Globus pallidus (tissue), 1 donor: ENCODE results near the gene TIGD4.
"Not testable (repeated sequence)": the region's sequence is repeated elsewhere in the genome, so short reads cannot be mapped to it uniquely, and the experiment has no call there.

ENCODE experiments used
- DNase-seq: peaks from one replicate; pipeline ENCODE4 v3.0.0-alpha.2; 2015; ENCODE audit warnings: low spot score

Gene TIGD4

GRCh38 chr4:152780267-152780778, 793 bp upstream of the TIGD4 start:
- DNase-seq: no peak

- DNase-seq: peak; percentile 49
These were observed 646 bp downstream of the TIGD4 start for GRCh38 chr4:152778656-152779512.

DNA sequence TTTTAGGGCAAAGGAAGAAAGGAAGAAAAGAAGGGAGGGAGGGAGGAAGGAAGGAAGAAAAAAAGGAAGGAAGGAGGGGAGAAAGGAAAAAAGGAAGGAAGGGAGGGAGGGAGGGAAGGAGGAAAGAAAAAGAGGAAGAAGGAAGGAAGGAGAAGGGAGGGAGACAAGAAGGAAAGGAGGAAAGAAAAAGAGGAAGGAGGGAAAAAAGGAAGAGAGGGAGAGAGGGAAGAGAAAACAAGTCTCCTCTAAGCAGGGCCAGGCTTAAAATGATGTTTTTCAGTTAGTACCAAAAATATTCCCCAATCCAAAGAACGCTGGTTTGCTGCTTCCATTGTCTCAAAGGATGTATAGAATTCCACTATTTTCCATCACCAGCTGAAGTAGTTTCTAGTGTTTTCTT, 2.0 kb downstream of the TIGD4 start:
- DNase-seq: no peak

- no peak for DNase-seq
These were observed 3.2 kb downstream of the TIGD4 start for GRCh38 chr4:152776352-152776751.

- no peak for DNase-seq
These were observed 5.6 kb downstream of the TIGD4 start for GRCh38 chr4:152773953-152774352.

DNA sequence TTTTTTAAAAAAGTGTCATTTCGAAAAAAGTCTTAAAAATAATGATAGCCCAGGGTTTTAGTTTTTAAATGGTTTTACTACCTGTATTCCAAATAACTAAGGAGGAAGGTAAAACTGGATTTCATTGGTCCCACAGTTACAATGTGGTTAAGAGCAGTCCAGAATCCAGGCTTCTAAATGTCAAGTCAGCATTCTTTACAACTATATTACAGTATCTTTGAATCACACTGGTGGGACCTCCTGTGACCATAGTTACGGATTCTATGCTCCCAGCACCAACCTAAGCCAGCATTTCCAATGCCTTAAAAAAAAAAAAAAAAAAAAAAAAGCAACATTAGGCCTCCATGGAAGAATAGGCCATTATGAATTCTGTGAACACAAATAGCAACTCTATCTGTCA, 6.2 kb downstream of the TIGD4 start:
- DNase-seq: no peak

- peak; percentile 55 for DNase-seq
These were observed 7.6 kb downstream of the TIGD4 start for GRCh38 chr4:152771741-152772533.

GRCh38 chr4:152765069-152765737, 14.3 kb downstream of the TIGD4 start:
- not testable (repeated sequence) for DNase-seq

DNA sequence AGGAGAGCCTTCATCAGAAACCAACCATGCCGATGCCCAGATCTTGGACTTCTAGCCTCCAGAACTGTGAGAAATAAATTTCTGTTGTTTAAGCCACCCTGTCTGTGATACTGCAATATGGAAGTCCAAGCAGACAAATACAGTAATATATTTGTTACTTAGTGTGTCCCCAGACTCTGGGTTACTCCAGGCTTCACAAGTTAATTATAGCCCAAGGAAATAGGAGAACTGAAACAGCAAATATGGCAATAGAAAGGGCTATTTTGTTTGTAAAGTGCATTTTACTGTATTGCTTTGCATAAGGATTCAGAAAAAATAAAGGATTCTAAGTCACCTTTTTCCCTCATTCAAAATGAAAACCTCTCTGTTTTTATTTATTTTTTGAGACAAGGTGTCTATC, 15.7 kb downstream of the TIGD4 start:
- peak; percentile 16 for DNase-seq

DNA sequence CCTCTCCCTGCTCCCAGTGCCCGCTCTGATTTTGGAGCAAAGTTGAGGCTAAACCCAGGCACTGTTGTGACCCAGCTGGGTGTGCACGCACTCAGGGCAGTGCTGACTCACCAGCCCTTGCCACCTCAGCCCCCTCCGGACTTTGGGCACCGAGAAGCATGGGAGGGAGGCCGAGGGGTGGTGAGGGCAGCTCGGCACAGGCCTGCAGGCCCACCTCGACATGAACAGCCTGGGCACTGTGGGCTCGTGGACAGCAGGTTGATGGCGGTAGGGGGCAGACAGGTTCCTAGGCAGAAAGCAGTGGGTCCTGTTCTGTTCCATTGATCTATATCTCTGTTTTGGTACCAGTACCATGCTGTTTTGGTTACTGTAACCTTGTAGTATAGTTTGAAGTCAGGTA, 30.9 kb downstream of the TIGD4 start:
- DNase-seq: no peak

GRCh38 chr4:152747444-152747843, 32.1 kb downstream of the TIGD4 start:
- DNase-seq: no peak

- DNase-seq: no peak
These were observed 40.7 kb downstream of the TIGD4 start for GRCh38 chr4:152738827-152739226.

DNA sequence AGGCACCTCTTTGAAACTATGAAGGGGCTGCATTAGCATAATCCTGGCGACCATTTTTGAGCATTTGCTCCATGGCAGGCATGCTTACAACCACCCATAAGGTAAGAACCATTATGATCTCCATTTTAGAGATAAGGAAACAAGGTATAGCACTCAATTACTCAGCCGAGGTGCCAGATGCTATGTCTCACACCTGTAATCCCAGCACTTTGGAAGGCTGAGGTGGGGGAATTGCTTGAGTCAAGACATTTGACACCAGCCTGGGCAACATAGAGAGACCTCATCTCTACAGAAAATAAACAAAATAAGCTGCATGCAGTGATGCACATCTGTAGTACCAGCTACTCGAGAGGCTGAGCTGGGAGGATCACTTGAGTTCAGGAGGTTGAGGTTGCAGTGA, 43.6 kb downstream of the TIGD4 start:
- DNase-seq: no peak

DNA sequence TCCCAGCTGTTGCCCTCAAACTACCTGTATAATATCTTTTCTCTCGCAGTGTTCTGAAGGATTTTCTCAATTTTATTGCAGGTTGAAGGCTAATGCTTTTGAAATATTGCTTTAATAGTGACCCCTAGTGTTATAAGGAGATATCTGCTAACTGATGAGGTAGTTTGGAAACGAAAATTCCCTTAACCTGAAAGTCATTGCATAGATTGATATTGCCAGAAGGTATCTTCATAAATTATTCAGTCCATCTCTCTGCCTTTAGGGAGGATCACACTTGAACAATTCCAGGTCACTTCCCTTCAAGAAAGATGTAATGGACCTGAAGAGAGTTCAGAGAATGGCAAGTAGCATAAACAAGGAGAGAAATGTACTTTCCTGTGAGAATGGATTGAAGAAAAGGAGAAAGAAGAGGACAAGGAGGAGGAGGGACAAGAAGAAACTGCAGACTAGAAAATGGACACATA, 44.1 kb downstream of the TIGD4 start:
- no peak for DNase-seq

DNA sequence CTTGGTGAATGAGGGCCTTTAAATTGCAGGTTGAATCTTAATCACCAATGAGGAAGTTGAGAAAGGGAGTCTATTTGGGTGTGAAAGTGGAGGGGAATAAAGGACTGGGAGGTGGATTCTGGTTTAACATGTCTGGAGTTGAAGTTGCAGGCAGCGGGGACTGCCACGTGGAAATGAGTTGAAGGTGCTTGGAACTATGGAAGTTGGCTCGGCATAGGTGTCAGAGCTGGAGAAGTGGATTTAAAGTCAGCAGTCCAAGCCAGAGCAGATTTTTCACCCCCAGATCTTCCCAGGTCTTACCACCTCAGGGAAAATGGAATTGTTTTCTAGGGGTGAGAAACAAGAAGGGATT, 44.9 kb downstream of the TIGD4 start:
- no peak for DNase-seq

DNA sequence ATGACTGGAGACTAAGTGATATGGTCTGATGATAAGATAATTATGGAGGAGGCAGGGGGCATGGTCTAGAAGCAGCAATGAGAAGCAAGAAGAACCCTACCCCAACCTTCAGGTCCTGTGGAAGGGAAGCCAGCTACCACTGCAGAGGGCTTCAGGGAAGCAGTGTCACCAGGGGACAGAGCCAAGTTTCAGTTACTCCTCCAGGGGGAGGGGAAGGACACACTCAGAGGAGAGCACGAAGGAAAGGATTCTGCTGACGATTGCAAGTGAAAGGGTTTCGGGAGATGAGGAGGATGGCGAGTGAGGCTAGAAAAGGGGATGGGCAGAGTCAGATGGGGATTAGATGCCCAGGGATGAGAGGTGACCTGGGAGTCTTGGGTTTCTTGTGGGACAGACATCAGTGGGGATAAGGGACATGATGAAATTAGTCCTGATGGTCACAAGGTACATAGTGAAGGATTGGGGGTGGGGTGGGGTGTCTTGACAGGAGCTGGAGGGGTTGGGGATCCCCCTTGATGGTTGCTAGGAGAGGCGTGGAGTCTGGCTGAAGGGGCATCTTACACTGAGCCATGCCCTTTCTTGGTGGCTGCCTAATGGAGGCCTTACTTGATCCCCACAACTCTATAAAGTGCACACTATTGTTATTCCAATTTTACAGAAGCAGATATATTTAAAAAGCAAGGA, 45.4 kb downstream of the TIGD4 start:
- no peak for DNase-seq

DNA sequence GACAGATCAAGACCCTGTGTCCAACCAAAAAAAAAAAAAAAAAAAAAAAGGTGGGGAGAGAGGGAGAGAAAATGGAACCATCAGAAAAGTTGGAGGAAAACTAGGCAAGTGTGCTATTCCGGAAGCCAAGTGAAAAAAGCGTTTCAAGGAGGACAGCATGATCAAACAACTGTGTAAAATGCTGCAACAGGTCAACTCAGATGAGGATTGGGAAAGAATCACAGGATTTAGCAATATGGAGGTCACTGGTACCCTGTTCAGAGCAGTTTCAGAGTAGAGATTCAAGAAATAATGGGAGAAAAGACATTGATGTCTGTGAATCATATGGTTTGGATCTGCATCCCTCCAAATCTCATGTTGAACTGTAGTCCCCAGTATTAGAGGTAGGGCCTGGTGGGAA, 47.5 kb downstream of the TIGD4 start:
- no peak for DNase-seq

- DNase-seq: no peak
These were observed 50.1 kb downstream of the TIGD4 start for GRCh38 chr4:152729466-152729865.

- DNase-seq: no peak
These were observed 51.2 kb downstream of the TIGD4 start for GRCh38 chr4:152728343-152728742.

DNA sequence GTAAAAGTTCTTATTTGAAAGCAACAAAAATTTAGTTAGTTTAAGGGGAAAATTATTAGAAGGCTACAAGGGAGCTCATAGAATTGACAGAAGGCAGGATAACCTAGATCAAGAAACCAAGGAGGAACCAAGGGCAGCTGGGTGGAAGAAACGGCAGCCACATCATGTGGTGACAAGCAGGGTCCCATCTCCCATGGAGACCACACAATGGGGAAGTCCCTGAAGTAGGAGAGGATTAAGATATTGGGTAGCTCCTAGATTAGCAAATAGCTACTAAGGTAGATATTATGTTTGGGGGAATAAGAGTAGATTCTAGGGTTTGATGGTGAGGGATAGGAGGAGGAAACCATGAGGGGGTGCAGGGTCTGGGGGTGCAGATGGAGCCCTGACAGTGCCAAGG, 51.7 kb downstream of the TIGD4 start:
- DNase-seq: no peak

DNA sequence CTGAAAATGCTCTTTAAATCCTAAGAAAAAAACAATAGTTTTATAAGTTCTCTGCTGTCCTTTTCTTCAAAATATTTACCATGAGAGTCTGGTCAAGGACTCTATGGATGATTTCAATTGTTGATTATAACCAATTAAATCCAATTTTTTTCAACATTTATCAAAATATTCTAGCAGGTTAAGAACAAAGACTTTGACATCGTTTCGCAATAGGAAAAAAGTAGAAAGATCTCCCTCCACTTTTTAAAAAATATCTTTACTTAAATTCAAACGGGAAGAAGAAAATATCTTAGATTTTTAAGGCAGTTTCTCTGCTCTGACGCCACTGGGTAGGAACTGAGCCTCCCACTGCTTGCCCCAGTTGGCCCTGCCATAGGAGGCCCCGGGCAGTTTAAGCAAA, 55.0 kb downstream of the TIGD4 start:
- DNase-seq: no peak

DNA sequence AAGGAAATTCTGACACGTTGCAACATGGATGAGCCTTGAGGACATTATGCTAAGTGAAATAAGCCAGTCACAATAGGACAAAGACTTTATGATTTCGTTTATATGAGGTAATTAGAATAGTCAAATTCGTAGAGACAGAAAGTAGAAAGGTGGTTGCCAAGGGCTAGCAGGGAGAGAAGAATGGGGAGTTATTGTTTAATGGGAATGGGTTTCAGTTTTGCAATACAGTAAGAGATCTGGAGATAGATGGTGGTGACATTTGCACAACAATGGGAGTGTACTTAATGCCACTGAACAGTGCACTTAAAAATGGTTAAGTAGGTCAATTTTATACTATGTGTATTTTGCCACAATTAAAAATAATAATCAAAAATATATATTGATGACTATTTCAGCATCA, 56.3 kb downstream of the TIGD4 start:
- DNase-seq: no peak
